C4-2B (cell line): ENCODE data around the gene RNF208.

Source experiments
- H3K27ac ChIP-seq: fragments of 450-650 bp; 2 replicates; pipeline ENCODE4 v1.5.1; 2017
- ZFX ChIP-seq: fragments of 450-650 bp; IDR thresholded peaks from 2 replicates; pipeline ENCODE4 v1.6.1; 2017
- TF ChIP-seq, protein P1 (sequence below): fragments of 450-650 bp; conservative IDR thresholded peaks from 2 replicates; pipeline ENCODE4 v1.5.1; 2017; ENCODE audit warnings: mild to moderate bottlenecking

The RNF208 gene

DNA sequence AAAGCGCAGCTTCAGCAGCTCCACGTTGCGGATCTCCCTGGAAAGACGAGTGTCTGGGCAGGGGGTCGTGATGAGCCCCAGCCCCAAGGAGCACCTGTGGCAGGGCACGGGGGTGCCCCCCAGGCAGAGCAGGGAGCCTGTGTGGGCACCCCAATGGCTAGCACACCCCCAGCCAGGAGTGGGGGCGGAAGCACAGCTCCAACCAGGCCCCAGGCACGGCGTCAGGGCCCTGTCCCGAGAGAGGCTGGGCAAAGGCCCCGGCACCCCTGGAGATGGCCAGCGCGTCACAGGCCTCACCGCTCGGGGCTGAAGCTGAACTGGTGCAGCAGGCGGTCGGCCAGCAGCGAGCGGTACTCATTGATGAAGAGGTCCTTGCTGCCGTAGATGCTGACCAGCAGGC, 41.5 kb downstream of the RNF208 start:
- TF ChIP-seq, protein P1, sequence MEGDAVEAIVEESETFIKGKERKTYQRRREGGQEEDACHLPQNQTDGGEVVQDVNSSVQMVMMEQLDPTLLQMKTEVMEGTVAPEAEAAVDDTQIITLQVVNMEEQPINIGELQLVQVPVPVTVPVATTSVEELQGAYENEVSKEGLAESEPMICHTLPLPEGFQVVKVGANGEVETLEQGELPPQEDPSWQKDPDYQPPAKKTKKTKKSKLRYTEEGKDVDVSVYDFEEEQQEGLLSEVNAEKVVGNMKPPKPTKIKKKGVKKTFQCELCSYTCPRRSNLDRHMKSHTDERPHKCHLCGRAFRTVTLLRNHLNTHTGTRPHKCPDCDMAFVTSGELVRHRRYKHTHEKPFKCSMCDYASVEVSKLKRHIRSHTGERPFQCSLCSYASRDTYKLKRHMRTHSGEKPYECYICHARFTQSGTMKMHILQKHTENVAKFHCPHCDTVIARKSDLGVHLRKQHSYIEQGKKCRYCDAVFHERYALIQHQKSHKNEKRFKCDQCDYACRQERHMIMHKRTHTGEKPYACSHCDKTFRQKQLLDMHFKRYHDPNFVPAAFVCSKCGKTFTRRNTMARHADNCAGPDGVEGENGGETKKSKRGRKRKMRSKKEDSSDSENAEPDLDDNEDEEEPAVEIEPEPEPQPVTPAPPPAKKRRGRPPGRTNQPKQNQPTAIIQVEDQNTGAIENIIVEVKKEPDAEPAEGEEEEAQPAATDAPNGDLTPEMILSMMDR, result no peak
- no peak for TF ChIP-seq ZFX
- no peak overlapping the region for H3K27ac ChIP-seq

DNA sequence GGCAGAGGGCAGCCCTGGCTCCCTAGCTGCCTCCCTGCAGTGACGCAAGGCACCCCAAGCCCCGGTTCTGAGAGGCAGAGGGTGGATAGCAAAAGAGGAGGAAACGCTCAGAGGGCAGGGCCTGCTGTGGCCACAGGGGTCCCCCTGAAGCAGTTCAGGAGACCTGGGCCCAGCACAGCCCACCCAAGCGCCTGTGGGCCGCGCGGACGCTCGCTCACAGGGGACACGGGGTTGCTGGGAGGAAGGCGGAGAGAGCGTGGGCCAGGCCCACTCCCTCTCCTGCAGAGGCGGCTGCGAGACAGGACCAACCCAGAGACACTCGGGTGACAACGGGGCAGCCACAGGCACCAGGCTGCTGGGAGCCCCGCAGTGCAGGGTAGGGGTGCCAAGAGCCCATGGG, 42.3 kb downstream of the RNF208 start:
- H3K27ac ChIP-seq, result no peak overlapping the region
- TF ChIP-seq ZFX, result no peak
- TF ChIP-seq, protein P1, result no peak

DNA sequence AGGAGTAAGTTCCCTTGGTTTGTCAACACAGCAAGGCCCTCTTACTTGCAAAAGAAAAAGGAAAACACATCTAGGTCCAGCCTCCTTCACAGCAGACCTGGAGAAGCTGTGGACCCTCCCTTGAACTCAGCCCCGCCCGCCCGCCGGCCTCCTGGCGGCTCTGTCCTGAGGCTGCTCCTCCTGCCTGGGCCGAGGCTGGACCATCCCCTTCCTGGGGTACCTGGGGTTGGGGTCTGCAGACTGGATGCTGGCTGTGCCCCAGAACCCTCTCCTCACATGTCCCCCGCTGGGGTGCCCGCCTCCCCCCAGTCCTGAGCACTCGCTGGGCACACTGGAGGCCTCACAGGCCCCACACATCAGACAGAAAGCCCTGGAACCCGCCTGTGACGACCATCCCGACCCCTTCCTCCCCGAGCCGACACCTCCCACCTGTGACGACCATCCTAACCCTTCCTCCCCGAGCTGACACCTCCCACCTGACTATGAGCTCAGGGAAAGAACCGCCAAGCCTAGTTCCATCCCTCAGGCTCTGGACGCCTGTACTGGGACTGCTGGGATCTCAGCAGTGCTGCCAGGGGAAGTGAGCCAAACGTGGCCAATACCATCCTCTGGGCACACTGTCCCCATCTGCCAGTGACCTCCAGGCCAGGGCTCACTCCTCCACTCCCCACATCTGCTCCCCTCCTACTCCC, 43.0 kb downstream of the RNF208 start:
- no peak for TF ChIP-seq ZFX
- TF ChIP-seq, protein P1, result no peak
- H3K27ac ChIP-seq, result no peak overlapping the region; the same call in 1 of the 2 replicates

DNA sequence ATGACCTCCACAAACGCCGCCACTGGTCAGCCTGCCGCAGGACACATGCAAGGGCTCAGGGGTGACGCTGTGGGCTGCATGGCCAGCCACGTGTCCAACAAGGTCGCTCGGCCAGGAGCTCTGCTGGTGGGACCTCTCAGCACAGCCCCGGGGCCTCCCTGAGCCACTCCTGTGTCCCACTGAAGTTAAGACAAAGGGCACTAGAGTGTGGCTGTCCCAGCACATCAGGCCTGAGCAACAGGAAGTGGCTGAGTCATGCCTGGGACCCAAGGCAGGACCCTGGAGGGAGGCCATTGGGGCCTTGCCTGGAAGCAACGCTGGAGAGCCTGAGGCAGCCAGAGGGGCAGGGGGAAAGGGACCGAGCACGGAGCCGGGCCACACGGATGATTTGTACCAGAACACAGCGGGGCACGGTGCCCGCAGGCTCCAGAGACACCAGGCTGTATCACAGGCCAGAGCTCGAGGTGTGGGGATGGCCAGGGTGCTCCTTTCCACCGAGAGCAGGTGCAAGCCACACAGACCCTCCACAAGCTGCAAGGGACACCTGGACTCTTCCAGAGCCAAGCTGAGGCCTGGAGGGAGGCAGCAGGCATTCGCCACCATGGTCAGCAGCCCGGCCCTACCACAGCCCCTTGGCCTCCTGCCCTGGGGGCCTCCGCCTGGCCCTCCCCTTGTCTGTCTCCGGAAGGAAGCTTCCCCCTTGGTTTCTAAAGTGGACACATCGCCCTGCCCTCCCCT, 43.7 kb downstream of the RNF208 start:
- TF ChIP-seq, protein P1, result no peak
- TF ChIP-seq ZFX, result no peak
- peak overlapping the region; percentile 5; the same call in 1 of the 2 replicates for H3K27ac ChIP-seq

DNA sequence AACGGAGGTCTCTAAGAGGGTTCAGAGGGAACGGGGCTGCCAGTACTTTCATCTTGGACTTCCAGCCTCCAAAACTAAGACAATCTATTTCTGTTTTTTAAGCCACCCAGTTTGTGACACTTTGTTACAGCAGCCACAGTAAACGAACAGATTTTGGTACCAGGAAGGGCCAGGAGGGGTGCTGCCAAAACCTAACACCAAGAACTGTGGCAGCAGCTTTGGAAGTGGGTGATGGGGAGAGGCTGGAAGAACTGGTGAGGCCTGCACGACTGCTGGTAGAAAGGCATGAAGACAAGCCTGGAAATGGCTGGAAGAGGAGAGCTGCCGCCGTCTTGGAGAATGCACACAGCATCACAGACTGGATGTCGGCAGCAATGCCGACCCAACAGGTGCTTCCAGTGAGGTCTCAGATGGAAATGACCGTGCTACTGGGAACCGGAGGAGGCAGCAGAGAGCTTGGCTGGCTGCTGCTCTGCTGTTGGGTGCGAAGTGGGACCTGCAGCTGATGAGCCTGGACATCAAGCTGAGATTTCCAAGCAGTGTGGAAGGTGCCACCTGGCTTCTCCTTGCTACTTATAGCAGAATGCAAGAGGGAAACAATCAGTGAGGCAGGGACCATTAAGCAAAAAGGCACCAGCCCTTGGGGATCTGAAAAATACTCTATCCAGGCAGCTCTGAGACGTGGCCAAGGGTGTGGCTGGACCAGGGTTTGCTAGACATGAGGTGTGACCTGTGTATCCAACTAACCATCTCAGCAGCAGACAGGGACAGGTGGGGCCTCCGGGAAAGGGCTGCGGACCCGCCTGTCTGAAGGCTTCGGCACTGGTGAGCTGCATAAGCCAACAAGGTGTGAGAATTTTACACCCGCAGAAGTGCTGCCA, 45.5 kb downstream of the RNF208 start:
- peak overlapping the region; percentile 100 for H3K27ac ChIP-seq
- TF ChIP-seq, protein P1, result peak; percentile 92
- no peak for TF ChIP-seq ZFX

DNA sequence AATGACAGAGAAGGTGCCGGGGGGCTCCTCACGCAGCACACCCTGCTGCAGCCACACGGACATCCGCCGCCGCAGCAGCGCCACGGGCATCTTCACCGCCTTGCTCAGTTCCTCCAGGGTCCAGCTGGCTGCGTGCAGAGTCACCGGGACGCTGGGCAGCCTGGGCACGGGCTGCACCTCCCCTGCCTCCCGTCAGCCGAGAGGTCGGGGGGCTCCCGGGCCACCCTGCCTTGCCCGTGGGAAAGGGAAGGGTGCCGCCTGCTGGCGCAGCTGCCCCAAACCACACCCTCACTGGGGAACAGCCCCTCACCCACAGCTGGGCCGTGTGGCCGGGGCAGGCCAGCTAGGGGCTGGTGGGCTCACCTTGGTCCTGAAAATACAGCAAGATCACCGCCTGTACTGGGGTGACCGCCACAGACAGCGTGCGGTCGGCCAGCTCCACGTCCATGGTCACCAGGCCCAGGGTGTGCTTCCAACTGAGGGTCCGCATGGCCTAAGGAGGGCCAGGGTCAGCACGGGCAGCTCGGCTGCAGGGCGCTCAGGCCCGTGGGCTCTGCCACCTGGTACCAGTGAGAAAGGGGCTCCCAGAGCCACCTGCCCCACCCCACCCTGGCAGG, 46.6 kb downstream of the RNF208 start:
- no peak for TF ChIP-seq ZFX
- TF ChIP-seq, protein P1, result no peak
- peak overlapping the region; percentile 100 for H3K27ac ChIP-seq
